ENCODE data around the gene PPP1R15A.

DNA sequence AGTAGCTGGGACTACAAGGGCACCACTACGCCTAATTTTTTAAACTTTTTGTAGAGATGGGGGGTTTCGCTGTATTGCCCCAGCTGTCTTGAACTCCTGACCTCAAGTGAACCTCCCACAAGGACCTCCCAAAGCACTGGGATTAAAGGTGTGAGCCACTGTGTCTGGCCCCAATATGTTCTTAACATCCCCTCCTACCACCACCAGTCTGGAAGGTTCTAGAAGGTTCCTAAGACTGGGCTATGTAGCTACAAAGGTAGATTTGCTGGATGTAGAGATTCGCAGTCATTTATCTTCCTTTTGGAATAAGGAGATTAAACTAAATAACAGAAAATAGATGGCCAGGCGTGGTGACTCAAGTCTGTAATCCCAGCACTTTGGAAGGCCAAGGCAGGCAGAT lies 41.3 kb upstream of the PPP1R15A start:
- TF ChIP-seq, protein P1, sequence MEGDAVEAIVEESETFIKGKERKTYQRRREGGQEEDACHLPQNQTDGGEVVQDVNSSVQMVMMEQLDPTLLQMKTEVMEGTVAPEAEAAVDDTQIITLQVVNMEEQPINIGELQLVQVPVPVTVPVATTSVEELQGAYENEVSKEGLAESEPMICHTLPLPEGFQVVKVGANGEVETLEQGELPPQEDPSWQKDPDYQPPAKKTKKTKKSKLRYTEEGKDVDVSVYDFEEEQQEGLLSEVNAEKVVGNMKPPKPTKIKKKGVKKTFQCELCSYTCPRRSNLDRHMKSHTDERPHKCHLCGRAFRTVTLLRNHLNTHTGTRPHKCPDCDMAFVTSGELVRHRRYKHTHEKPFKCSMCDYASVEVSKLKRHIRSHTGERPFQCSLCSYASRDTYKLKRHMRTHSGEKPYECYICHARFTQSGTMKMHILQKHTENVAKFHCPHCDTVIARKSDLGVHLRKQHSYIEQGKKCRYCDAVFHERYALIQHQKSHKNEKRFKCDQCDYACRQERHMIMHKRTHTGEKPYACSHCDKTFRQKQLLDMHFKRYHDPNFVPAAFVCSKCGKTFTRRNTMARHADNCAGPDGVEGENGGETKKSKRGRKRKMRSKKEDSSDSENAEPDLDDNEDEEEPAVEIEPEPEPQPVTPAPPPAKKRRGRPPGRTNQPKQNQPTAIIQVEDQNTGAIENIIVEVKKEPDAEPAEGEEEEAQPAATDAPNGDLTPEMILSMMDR (optimal IDR thresholded peaks at IDR 0.05 in 1 of 3, IDR thresholded peaks at IDR 0.05 in 1 of 3, conservative IDR thresholded peaks at IDR 0.05 in 1 of 3; ENCODE audit: extremely low read depth in 1 of 3, insufficient read depth in 2 of 3, low read length in 3 of 3): no peak
- no peak for TF ChIP-seq EZH2 (IDR thresholded peaks at IDR 0.05; ENCODE audit: low read length)
